Neural cell (in vitro differentiated cells): ENCODE data around the gene GNPTG. TPM values are rescaled to one million over a fixed set of nuclear protein-coding genes. Genes with fewer than 3 reads are reported as not detected.

ENCODE experiments used
- H2AFZ ChIP-seq: fragments of 200-600, 300-800 bp; sonication (generic), shearing (Covaris generic); 2 replicates; pipeline ENCODE4 v1.6.0; 2014; ENCODE audit warnings: low read depth, mild to moderate bottlenecking, antibody characterized with exemption, low read length, moderate library complexity
- H3F3A ChIP-seq: fragments of 200-600 bp; shearing (Covaris generic); 2 replicates; pipeline ENCODE4 v1.6.1; 2016; ENCODE audit warnings: mild to moderate bottlenecking, moderate library complexity, mixed read lengths, antibody characterized with exemption, low read length; ENCODE audit not compliant: insufficient read depth, poor library complexity, severe bottlenecking
- H3K27ac ChIP-seq: fragments of 200-600, 300-800 bp; sonication (generic), shearing (Covaris generic); 2 replicates; pipeline ENCODE4 v1.5.1; 2014; ENCODE audit warnings: mild to moderate bottlenecking, low read length, moderate library complexity
- H3K27me3 ChIP-seq: fragments of 300-800, 200-600 bp; sonication (generic), shearing (Covaris generic); 2 replicates; pipeline ENCODE4 v1.6.0; 2014; ENCODE audit warnings: mild to moderate bottlenecking, low read depth, low read length, moderate library complexity; ENCODE audit not compliant: insufficient read depth
- H3K36me3 ChIP-seq: fragments of 300-800, 200-600 bp; sonication (generic), shearing (Covaris generic); 2 replicates; pipeline ENCODE4 v1.5.1; 2014; ENCODE audit warnings: mild to moderate bottlenecking, antibody characterized with exemption, low read length, moderate library complexity; ENCODE audit not compliant: insufficient read depth
- H3K4me2 ChIP-seq: fragments of 300-800, 200-600 bp; sonication (generic), shearing (Covaris generic); 2 replicates; pipeline ENCODE4 v1.6.0; 2014; ENCODE audit warnings: mild to moderate bottlenecking, low read length
- H3K4me3 ChIP-seq: fragments of 300-800, 200-600 bp; sonication (generic), shearing (Covaris generic); 2 replicates; pipeline ENCODE4 v1.5.1; 2014; ENCODE audit warnings: mild to moderate bottlenecking, low read length, moderate library complexity
- H3K79me2 ChIP-seq: fragments of 200-600 bp; shearing (Covaris generic); replicated peaks from 2 replicates; pipeline ENCODE4 v1.6.0; 2014; ENCODE audit warnings: mild to moderate bottlenecking, low read length, moderate library complexity; ENCODE audit not compliant: insufficient read depth
- H3K9ac ChIP-seq: fragments of 300-800, 200-600 bp; sonication (generic), shearing (Covaris generic); 2 replicates; pipeline ENCODE4 v1.6.1; 2016; ENCODE audit warnings: mild to moderate bottlenecking, low read length, mixed read lengths
- H3K9me2 ChIP-seq: fragments of 200-600 bp; shearing (Covaris generic); 2 replicates; pipeline ENCODE4 v1.6.1; 2016; ENCODE audit warnings: mild to moderate bottlenecking, low read length, mixed read lengths; ENCODE audit not compliant: insufficient read depth
- H3K9me3 ChIP-seq: fragments of 200-600, 300-800 bp; sonication (generic), shearing (Covaris generic); 2 replicates; pipeline ENCODE4 v1.6.1; 2016; ENCODE audit warnings: mild to moderate bottlenecking, mixed run types, low read length, moderate library complexity, mixed read lengths
- H4K20me1 ChIP-seq: fragments of 200-600 bp; shearing (Covaris generic); 2 replicates; pipeline ENCODE4 v1.6.1; 2016; ENCODE audit warnings: mild to moderate bottlenecking, mixed run types; ENCODE audit not compliant: insufficient read depth
- CTCF ChIP-seq: fragments of 450-650 bp; IDR thresholded peaks from 2 replicates; pipeline ENCODE4 v1.5.1; 2014; ENCODE audit warnings: antibody characterized with exemption, mild to moderate bottlenecking, moderate library complexity; ENCODE audit not compliant: poor library complexity, severe bottlenecking
- EP300 ChIP-seq: fragments of 450-650 bp; conservative IDR thresholded peaks from 2 replicates; pipeline ENCODE4 v1.6.1; 2014; ENCODE audit warnings: antibody characterized with exemption, mild to moderate bottlenecking, moderate library complexity; ENCODE audit not compliant: poor library complexity, severe bottlenecking
- EZH2 ChIP-seq: fragments of 200-600, 300-800 bp; shearing (Covaris generic), sonication (generic); IDR thresholded peaks from 2 replicates; pipeline ENCODE4 v1.6.1; 2014; ENCODE audit warnings: antibody characterized with exemption, low read length, borderline replicate concordance, mild to moderate bottlenecking; ENCODE audit not compliant: insufficient read depth, poor library complexity, severe bottlenecking
- MXI1 ChIP-seq: fragments of 450-650 bp; conservative IDR thresholded peaks from 2 replicates; pipeline ENCODE4 v1.6.1; 2014; ENCODE audit warnings: antibody characterized with exemption, mild to moderate bottlenecking; ENCODE audit not compliant: poor library complexity, severe bottlenecking
- POLR2AphosphoS5 ChIP-seq: IDR thresholded peaks from 2 replicates; pipeline ENCODE4 v1.6.1; 2012
- RAD21 ChIP-seq: fragments of 450-650 bp; conservative IDR thresholded peaks from 2 replicates; pipeline ENCODE4 v1.6.1; 2014; ENCODE audit warnings: antibody characterized with exemption, mild to moderate bottlenecking, moderate library complexity
- REST ChIP-seq: IDR thresholded peaks from 2 replicates; pipeline ENCODE4 v1.6.1; 2012; ENCODE audit warnings: borderline replicate concordance
- SMC3 ChIP-seq: fragments of 450-650 bp; conservative IDR thresholded peaks from 2 replicates; pipeline ENCODE4 v1.6.1; 2014; ENCODE audit warnings: antibody characterized with exemption, mild to moderate bottlenecking, moderate library complexity; ENCODE audit not compliant: poor library complexity
- TAF1 ChIP-seq: IDR thresholded peaks from 2 replicates; pipeline ENCODE4 v1.6.1; 2012; ENCODE audit warnings: low read depth
- polyA plus RNA-seq: library from polyadenylated mRNA; depleted of rRNA; stranded (reverse); fragments of >200 nt; gene quantifications from 2 replicates; pipeline ENCODE4 v1.2.3, GENCODE V29; 2014

GNPTG gene
- polyA plus RNA-seq, 1 donor from 2014 or later = 90.5 TPM

GRCh38 chr16:1375298-1375640 lies 23.5 kb downstream of the GNPTG start:
- TF ChIP-seq TAF1 (no peak), REST (no peak), EP300 (no peak), CTCF (no peak), POLR2AphosphoS5 (no peak), MXI1 (no peak), SMC3 (no peak), EZH2 (no peak), RAD21 (no peak)
- H2AFZ ChIP-seq = no peak overlapping the region
- no peak overlapping the region for H3K9ac ChIP-seq
- H3K36me3 ChIP-seq = no peaks in the 10 kb centered on the region
- H3K9me2 ChIP-seq = no peaks in the 10 kb centered on the region
- no peak overlapping the region for H3K4me2 ChIP-seq
- H3K4me3 ChIP-seq = no peak overlapping the region
- no peaks in the 10 kb centered on the region for H3F3A ChIP-seq
- no peaks in the 10 kb centered on the region for H3K9me3 ChIP-seq
- H3K27me3 ChIP-seq = no peaks in the 10 kb centered on the region
- no peak overlapping the region for H3K27ac ChIP-seq
- no peaks in the 10 kb centered on the region for H3K79me2 ChIP-seq
- H4K20me1 ChIP-seq = no peaks in the 10 kb centered on the region

GRCh38 chr16:1375741-1376410 lies 24.1 kb downstream of the GNPTG start:
- no peaks in the 10 kb centered on the region for H4K20me1 ChIP-seq
- no peaks in the 10 kb centered on the region for H3K27me3 ChIP-seq
- H2AFZ ChIP-seq = no peak overlapping the region
- H3K4me2 ChIP-seq = no peak overlapping the region
- H3F3A ChIP-seq = no peaks in the 10 kb centered on the region
- H3K79me2 ChIP-seq = no peaks in the 10 kb centered on the region
- H3K9ac ChIP-seq = no peak overlapping the region
- TF ChIP-seq REST = no peak
- TF ChIP-seq MXI1 = no peak
- TF ChIP-seq CTCF = no peak
- no peak for TF ChIP-seq EZH2
- TF ChIP-seq POLR2AphosphoS5 = no peak
- no peak for TF ChIP-seq TAF1
- TF ChIP-seq SMC3 = no peak
- no peak for TF ChIP-seq RAD21
- TF ChIP-seq EP300 = no peak
- no peak overlapping the region for H3K27ac ChIP-seq
- no peaks in the 10 kb centered on the region for H3K36me3 ChIP-seq
- H3K9me3 ChIP-seq = no peaks in the 10 kb centered on the region
- no peaks in the 10 kb centered on the region for H3K9me2 ChIP-seq
- no peak overlapping the region for H3K4me3 ChIP-seq
